ENCODE results near the gene HCN4.

Gene HCN4

DNA sequence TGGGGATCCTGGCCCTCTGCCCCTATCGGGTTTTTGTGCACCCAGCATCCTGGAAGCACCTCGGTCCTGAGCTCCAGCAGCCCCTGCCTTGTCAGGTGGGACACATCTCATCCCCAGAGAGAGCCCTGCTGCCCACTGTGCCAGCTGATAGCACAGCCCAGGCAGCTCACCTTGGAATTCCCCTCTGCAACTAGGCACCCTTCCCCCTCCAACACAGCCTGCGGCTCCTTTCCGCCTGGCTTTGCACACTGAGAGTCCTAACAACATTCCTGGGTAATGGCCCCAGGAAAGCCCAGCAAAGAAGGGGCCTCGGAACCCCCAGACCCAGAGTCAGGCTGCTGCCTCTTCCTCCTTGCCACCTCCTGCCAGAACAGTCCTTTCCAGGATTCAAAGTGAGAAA, 5.9 kb downstream of the HCN4 start:
- Histone ChIP-seq H3K27me3 (ENCODE audit: insufficient read depth, low read length) (peaks cover 19% of the 10 kb centered on the region), H3K4me1 (ENCODE audit: insufficient read depth, low read length) (peaks cover 21% of the 10 kb centered on the region), H3K9me3 (ENCODE audit: insufficient read depth, low read depth, low read length) (no peaks in the 10 kb centered on the region), H3K27ac (ENCODE audit: low read depth, low read length) (no peak overlapping the region), H3K36me3 (ENCODE audit: insufficient read depth, low read length) (no peaks in the 10 kb centered on the region), H3K4me3 (ENCODE audit: low read length) (no peak overlapping the region), H3K9ac (ENCODE audit: low read depth, low read length) (no peak overlapping the region)
- WGBS = 68% methylated on average over 5 of the region's 5 CpGs

DNA sequence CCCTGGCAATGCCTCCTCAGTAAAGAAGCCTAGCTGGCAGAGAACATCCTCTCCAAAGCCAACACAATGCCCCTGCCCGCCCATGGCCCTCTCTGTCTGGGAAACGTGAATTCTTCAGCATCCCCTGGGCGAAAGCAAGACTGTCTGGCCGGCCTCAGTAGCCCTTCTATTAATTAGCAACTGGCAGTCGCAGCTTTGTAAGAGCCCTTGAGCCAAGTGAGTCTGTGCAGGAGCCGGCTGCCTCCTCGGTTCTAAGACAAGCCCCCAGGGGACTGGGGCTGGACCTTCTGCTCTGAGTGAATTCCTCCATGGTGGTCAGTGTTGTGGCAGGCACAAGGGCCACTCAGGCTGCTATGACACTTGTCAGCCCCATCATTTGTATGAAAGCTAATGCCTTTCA, 7.4 kb downstream of the HCN4 start:
- 86% methylated on average over 7 of the region's 7 CpGs for WGBS
- Histone ChIP-seq H3K27ac (ENCODE audit: low read depth, low read length) (no peak overlapping the region), H3K4me1 (ENCODE audit: insufficient read depth, low read length) (peaks cover 12% of the 10 kb centered on the region), H3K9me3 (ENCODE audit: insufficient read depth, low read depth, low read length) (no peaks in the 10 kb centered on the region), H3K36me3 (ENCODE audit: insufficient read depth, low read length) (no peaks in the 10 kb centered on the region), H3K4me3 (ENCODE audit: low read length) (no peak overlapping the region), H3K9ac (ENCODE audit: low read depth, low read length) (no peak overlapping the region), H3K27me3 (ENCODE audit: insufficient read depth, low read length) (peaks cover 4% of the 10 kb centered on the region)

DNA sequence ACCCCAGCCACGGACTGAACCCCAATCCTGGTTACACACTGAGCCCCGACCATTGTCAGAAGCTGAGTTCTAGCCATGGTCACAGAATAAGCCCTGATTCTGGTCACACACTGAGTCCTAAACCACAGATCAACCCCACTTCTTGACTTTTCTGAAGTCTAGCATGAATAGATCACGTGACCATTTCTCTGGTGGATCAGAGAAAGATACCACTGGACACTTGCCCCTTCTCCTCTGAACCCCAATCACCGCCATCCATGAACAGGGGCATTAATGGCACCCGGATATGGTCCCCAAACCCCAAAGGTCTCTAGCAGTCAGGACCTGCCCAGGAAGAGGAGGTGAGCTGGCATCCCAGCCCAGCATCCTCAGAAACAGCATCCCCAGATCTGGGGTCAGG, 9.1 kb downstream of the HCN4 start:
- H3K27ac ChIP-seq (ENCODE audit: low read depth, low read length) = no peak overlapping the region
- no peak overlapping the region for H3K9ac ChIP-seq (ENCODE audit: low read depth, low read length)
- 0 out of 2 replicates have a peak, but pooled peaks cover 3% of the 10 kb centered on the region for H3K4me1 ChIP-seq (ENCODE audit: insufficient read depth, low read length)
- WGBS = 89% methylated on average over 5 of the region's 5 CpGs
- no peaks in the 10 kb centered on the region for H3K27me3 ChIP-seq (ENCODE audit: insufficient read depth, low read length)
- no peaks in the 10 kb centered on the region for H3K9me3 ChIP-seq (ENCODE audit: insufficient read depth, low read depth, low read length)
- H3K4me3 ChIP-seq (ENCODE audit: low read length) = no peak overlapping the region
- H3K36me3 ChIP-seq (ENCODE audit: insufficient read depth, low read length) = no peaks in the 10 kb centered on the region

DNA sequence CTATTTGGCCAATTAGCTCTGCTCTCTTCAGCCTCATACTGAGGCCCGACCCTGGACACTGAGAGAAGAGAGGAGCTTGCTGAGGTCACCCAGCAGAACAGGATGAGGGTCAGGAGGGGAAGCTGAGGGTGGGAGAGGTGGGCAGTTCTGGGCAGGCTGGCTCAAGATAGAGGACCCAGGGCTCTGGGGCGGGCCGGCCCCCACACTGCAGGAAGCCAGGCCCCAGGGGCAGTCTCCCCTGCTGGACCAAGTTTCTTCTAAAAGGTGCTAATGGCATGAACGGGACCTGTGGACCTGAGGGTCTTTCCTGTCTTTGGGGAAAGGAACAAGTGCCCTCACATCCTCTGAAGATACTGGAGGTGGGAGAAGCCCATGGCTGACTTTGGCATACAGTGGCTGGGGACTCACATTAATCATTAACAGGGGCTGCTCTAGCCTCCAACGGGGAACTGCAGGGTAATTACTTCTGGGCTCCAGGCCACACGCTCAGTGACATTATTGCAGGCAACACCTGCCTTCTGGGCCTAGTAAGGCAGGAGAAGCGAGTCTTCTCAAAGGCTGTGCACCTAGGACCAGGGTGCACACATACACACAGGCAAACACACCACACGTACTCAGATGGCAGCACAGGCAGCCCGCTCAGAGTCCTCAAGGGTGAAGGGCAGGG, 10.6 kb downstream of the HCN4 start:
- H3K27ac ChIP-seq (ENCODE audit: low read depth, low read length) = no peak overlapping the region
- no peak overlapping the region for H3K4me3 ChIP-seq (ENCODE audit: low read length)
- no peaks in the 10 kb centered on the region for H3K27me3 ChIP-seq (ENCODE audit: insufficient read depth, low read length)
- no peak overlapping the region for H3K9ac ChIP-seq (ENCODE audit: low read depth, low read length)
- peaks cover 14% of the 10 kb centered on the region for H3K4me1 ChIP-seq (ENCODE audit: insufficient read depth, low read length)
- WGBS = 89% methylated on average over 9 of the region's 9 CpGs
- no peaks in the 10 kb centered on the region for H3K9me3 ChIP-seq (ENCODE audit: insufficient read depth, low read depth, low read length)
- H3K36me3 ChIP-seq (ENCODE audit: insufficient read depth, low read length) = no peaks in the 10 kb centered on the region

DNA sequence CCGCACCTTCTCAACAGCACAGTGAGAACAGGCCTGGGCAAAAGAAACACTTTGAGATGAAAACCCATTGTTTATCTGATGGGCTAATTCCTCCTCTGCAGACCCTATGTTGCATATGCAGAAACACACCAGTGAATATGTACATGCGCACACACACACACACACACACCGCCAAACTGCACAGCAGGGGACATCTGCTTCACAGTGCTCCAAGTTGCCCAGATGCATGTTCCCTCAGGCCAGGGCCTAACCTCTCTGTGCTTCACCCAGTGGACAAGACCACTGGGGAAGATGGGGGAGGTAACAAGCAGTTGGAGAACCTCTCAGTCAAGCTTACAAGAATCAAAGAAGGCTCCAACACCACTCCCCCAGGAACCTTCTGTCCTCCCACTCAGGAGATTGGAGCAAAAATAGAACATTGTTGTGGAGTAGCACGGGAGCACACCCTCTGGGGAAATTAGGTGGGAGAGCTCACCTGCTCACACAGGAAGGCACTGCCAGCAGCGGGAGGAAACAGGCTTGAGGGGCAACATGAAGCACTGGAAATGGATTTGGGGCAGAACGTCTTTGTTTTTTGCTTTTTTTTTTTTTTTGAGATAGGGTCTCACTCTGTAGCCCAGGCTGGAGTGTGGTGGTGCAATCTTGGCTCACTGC, 13.0 kb downstream of the HCN4 start:
- 87% methylated on average over 6 of the region's 6 CpGs for WGBS
- Histone ChIP-seq H3K27ac (ENCODE audit: low read depth, low read length) (no peak overlapping the region), H3K9ac (ENCODE audit: low read depth, low read length) (no peak overlapping the region), H3K4me1 (ENCODE audit: insufficient read depth, low read length) (peaks cover 11% of the 10 kb centered on the region), H3K36me3 (ENCODE audit: insufficient read depth, low read length) (no peaks in the 10 kb centered on the region), H3K9me3 (ENCODE audit: insufficient read depth, low read depth, low read length) (no peaks in the 10 kb centered on the region), H3K4me3 (ENCODE audit: low read length) (no peak overlapping the region), H3K27me3 (ENCODE audit: insufficient read depth, low read length) (no peaks in the 10 kb centered on the region)

DNA sequence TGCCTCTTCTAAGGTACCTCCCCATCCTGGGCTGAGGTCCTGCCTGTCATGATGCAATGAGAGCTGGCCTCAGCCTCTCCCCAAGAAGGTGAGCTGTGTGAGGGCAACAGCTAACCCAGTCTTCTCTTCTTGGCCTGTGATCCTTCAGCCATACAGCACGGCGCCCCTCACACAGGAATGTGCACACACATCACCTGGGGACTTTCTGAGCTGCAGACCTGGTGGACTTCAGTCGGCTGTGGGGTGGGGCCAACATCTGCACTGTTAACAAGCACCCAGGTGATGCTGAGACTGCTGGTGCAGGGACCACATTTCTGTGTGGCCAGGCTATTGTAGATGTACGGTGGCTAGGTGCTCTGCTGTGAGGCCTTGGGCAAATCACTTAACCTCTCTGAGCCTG, 14.5 kb downstream of the HCN4 start:
- Histone ChIP-seq H3K27me3 (ENCODE audit: insufficient read depth, low read length) (no peaks in the 10 kb centered on the region), H3K9me3 (ENCODE audit: insufficient read depth, low read depth, low read length) (no peaks in the 10 kb centered on the region), H3K36me3 (ENCODE audit: insufficient read depth, low read length) (no peaks in the 10 kb centered on the region), H3K4me3 (ENCODE audit: low read length) (no peak overlapping the region), H3K9ac (ENCODE audit: low read depth, low read length) (no peak overlapping the region), H3K4me1 (ENCODE audit: insufficient read depth, low read length) (peaks cover 11% of the 10 kb centered on the region), H3K27ac (ENCODE audit: low read depth, low read length) (no peak overlapping the region)
- WGBS = 92% methylated on average over 4 of the region's 4 CpGs

DNA sequence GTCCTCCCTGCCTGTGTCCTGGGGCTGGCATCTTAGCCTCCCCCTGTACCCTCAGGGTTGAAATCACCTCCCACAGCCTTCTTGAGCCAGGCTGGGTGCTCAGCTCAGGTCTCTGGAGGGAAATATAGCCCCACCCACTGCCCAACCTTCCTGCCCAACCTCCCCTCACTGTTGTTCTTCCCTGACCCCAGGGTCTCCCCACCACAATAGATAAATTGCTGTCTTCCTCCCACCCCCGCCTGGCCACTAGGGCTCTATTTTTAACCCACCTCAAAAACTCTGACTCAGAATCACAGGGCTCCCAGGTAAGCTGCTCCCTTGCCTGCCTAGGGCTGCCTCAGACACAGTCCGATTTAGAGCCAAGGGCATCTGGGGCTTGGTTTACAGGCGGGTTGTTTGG, 15.0 kb downstream of the HCN4 start:
- H3K36me3 ChIP-seq (ENCODE audit: insufficient read depth, low read length) = no peaks in the 10 kb centered on the region
- peaks cover 11% of the 10 kb centered on the region for H3K4me1 ChIP-seq (ENCODE audit: insufficient read depth, low read length)
- H3K4me3 ChIP-seq (ENCODE audit: low read length) = no peak overlapping the region
- H3K9ac ChIP-seq (ENCODE audit: low read depth, low read length) = no peak overlapping the region
- H3K9me3 ChIP-seq (ENCODE audit: insufficient read depth, low read depth, low read length) = no peaks in the 10 kb centered on the region
- no peak overlapping the region for H3K27ac ChIP-seq (ENCODE audit: low read depth, low read length)
- WGBS = 59% methylated on average over 2 of the region's 3 CpGs
- no peaks in the 10 kb centered on the region for H3K27me3 ChIP-seq (ENCODE audit: insufficient read depth, low read length)

DNA sequence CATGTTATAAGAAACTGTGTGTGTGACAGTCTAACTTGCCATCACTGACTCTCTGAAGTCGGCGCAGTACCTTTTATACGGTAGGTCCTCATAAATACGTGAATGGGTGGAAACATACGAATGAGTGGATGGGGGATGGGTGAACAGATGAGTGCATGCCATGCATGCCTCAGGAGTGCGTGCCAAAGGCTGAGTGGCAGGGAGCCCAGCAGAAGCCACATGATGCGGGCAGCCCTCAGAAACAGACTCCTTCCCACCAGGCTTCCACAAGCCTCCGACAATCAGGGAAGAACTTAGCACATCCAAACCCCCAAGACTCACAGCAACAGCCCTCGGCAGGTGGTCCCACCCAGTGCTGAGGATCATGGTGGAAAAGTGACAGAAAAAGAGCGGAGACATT, 16.7 kb downstream of the HCN4 start:
- 89% methylated on average over 10 of the region's 10 CpGs for WGBS
- H3K36me3 ChIP-seq (ENCODE audit: insufficient read depth, low read length) = no peaks in the 10 kb centered on the region
- H3K27ac ChIP-seq (ENCODE audit: low read depth, low read length) = no peak overlapping the region
- no peak overlapping the region for H3K9ac ChIP-seq (ENCODE audit: low read depth, low read length)
- no peak overlapping the region for H3K4me3 ChIP-seq (ENCODE audit: low read length)
- no peaks in the 10 kb centered on the region for H3K9me3 ChIP-seq (ENCODE audit: insufficient read depth, low read depth, low read length)
- H3K4me1 ChIP-seq (ENCODE audit: insufficient read depth, low read length) = peaks cover 11% of the 10 kb centered on the region
- no peaks in the 10 kb centered on the region for H3K27me3 ChIP-seq (ENCODE audit: insufficient read depth, low read length)

DNA sequence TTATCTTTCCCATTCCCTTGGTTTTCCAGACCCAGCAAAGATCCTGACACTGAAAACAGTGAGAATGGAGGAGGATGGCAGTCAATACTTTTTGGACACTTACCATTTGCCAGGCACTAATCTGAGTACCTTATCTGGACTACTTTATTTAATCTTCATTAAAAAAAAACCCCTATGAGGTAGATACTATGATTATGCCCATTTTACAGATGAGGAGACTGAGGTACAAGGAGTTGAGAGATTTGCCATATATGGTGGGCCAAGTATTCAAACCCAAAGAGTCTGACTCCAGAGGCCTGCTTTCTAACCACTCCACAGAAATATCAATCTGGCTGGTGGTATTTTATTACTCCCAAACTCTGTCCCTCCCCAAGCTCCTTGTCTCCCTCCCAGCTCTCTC, 19.6 kb downstream of the HCN4 start:
- H3K36me3 ChIP-seq (ENCODE audit: insufficient read depth, low read length) = no peaks in the 10 kb centered on the region
- H3K27ac ChIP-seq (ENCODE audit: low read depth, low read length) = no peak overlapping the region
- H3K4me1 ChIP-seq (ENCODE audit: insufficient read depth, low read length) = peaks cover 7% of the 10 kb centered on the region
- no peaks in the 10 kb centered on the region for H3K9me3 ChIP-seq (ENCODE audit: insufficient read depth, low read depth, low read length)
- no peaks in the 10 kb centered on the region for H3K27me3 ChIP-seq (ENCODE audit: insufficient read depth, low read length)
- H3K4me3 ChIP-seq (ENCODE audit: low read length) = no peak overlapping the region
- H3K9ac ChIP-seq (ENCODE audit: low read depth, low read length) = no peak overlapping the region

DNA sequence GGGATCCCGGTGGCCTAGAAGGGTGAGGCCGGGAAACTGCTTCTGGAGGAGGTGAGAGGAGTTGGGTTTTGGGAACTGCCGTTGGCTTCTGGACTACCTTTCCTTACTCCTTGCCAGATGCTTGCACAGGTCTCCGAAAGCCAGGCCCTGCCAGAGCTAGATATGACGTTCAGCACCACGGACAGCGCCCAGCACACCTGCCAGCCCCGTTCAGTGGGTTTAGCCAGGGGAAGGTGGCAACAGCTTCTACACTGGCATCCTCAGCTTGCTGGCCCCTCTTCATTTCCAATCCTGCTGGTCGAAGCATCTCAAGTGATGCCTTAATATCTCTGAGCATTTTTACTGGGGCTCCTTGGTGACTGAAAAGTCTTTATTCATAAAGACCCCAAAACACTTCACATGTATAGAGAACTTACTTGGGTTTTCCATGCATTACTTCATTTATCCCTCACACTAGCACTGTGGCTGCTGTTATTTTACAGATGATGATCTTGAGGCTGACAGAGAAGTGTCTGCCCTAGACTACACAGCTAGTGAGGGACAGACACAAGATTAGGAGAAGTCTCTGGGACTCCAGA, 21.9 kb downstream of the HCN4 start:
- H3K4me3 ChIP-seq (ENCODE audit: low read length) = no peak overlapping the region
- no peaks in the 10 kb centered on the region for H3K27me3 ChIP-seq (ENCODE audit: insufficient read depth, low read length)
- H3K27ac ChIP-seq (ENCODE audit: low read depth, low read length) = no peak overlapping the region
- 40% methylated on average over 9 of the region's 9 CpGs for WGBS
- H3K9me3 ChIP-seq (ENCODE audit: insufficient read depth, low read depth, low read length) = no peaks in the 10 kb centered on the region
- no peaks in the 10 kb centered on the region for H3K4me1 ChIP-seq (ENCODE audit: insufficient read depth, low read length)
- peaks cover 10% of the 10 kb centered on the region for H3K36me3 ChIP-seq (ENCODE audit: insufficient read depth, low read length)
- H3K9ac ChIP-seq (ENCODE audit: low read depth, low read length) = no peak overlapping the region

DNA sequence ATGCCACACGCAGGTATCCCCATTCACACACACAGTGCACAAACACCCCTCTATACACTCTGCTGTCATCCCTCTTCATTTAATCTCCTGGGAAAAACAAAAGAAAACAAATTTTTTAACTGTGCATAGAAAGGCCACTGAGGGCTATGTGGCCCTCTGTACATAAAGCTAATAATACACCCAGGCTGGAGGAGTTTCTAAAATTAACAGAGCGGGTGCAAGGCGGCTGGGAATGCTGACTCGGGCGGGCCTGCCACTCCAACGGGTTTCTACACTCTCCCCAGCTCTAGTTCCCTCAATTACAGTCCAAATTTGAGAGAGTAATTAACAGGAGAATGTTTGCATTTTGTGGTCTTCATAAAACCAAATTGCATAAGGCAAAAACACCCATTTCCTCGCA, 23.1 kb downstream of the HCN4 start:
- no peak overlapping the region for H3K9ac ChIP-seq (ENCODE audit: low read depth, low read length)
- no peaks in the 10 kb centered on the region for H3K4me1 ChIP-seq (ENCODE audit: insufficient read depth, low read length)
- WGBS = 84% methylated on average over 7 of the region's 7 CpGs
- no peaks in the 10 kb centered on the region for H3K27me3 ChIP-seq (ENCODE audit: insufficient read depth, low read length)
- H3K9me3 ChIP-seq (ENCODE audit: insufficient read depth, low read depth, low read length) = no peaks in the 10 kb centered on the region
- no peak overlapping the region for H3K27ac ChIP-seq (ENCODE audit: low read depth, low read length)
- H3K4me3 ChIP-seq (ENCODE audit: low read length) = no peak overlapping the region
- H3K36me3 ChIP-seq (ENCODE audit: insufficient read depth, low read length) = peaks cover 14% of the 10 kb centered on the region
